Upper lobe of left lung (tissue), 4 donors: Measurements from ENCODE around the gene FBXL2.

Experiments used
- POLR2A ChIP-seq, 4 donors: fragments of 450-650 bp; IDR thresholded peaks; one replicate each; pipeline ENCODE4 v1.5.1; 2016 to 2017; ENCODE audit warnings: antibody characterized with exemption in 4 of 4, mild to moderate bottlenecking in 2 of 4
- TF ChIP-seq, protein P1 (sequence below), 6 experiments: fragments of 450-650 bp in 4 of 6; fragments of 200-600 bp in 2 of 6; sonication (generic) in 2 of 6; IDR thresholded peaks; one replicate each; pipeline ENCODE4 v1.5.1; 2016 to 2019; ENCODE audit warnings: antibody characterized with exemption in 6 of 6

DNA sequence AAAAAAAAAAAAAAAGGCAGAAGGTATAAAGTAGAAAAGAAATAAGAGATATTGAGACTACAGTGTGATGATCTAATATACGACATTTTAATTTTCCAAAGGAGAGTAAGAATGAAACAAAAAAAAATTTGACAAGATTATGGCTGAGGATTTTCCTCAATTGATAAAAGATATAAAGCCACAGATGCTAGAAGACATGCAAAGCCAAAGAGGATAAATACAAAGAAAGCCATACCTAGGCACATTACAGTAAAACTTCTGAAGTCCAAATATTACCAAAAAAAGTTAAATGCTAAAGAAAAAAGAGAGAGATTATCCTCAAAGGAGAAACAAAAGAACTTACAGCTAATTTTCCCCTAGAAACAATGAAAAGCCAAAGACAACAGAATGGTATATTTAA lies 38.3 kb upstream of the FBXL2 start:
- TF ChIP-seq, protein P1, sequence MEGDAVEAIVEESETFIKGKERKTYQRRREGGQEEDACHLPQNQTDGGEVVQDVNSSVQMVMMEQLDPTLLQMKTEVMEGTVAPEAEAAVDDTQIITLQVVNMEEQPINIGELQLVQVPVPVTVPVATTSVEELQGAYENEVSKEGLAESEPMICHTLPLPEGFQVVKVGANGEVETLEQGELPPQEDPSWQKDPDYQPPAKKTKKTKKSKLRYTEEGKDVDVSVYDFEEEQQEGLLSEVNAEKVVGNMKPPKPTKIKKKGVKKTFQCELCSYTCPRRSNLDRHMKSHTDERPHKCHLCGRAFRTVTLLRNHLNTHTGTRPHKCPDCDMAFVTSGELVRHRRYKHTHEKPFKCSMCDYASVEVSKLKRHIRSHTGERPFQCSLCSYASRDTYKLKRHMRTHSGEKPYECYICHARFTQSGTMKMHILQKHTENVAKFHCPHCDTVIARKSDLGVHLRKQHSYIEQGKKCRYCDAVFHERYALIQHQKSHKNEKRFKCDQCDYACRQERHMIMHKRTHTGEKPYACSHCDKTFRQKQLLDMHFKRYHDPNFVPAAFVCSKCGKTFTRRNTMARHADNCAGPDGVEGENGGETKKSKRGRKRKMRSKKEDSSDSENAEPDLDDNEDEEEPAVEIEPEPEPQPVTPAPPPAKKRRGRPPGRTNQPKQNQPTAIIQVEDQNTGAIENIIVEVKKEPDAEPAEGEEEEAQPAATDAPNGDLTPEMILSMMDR (IDR thresholded peaks at IDR 0.05), result no peak
- TF ChIP-seq POLR2A (IDR thresholded peaks at IDR 0.05), result no peak
